GM12872 (cell line): ENCODE data around the gene ESPN.

Source experiments
- TF ChIP-seq, protein P1 (sequence below): IDR thresholded peaks from 3 replicates; pipeline ENCODE4 v1.5.1; 2011; ENCODE audit warnings: low read depth, mild to moderate bottlenecking, low read length, moderate library complexity; ENCODE audit not compliant: insufficient read depth

ESPN gene

DNA sequence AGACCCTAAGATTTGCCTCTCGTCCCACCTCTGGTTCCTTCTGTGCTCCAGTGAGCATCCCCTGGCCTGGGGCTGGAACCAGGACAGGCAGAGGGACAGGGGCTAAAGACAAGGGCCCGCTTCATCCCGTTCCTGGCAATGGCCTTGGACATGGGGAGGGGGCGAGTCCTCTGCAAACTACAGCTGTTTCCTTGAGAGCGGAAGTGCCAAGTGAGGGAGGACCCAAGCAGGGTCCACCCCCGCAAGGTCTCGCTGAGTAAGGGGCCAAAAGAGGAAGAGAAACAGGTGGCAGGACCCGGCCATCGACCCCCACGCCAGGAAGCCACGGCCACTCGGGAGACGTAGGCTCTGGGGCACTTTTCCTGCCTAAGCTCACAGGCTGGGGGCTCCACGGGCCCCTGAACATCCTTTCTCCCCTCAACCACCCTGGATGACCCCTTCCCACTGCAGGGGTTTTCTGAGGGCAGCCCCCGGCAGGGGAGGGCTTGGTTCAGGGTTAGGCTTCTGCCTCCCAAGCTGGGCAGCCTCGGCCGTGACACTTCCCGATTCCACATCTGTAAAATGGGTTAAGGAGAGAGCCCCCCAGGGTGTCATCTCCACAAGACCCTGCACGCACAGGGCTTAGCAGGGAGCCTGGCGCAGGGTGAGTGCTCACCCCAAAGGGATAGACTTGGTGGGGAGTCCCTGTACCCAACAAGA lies 84.8 kb downstream of the ESPN start:
- TF ChIP-seq, protein P1, sequence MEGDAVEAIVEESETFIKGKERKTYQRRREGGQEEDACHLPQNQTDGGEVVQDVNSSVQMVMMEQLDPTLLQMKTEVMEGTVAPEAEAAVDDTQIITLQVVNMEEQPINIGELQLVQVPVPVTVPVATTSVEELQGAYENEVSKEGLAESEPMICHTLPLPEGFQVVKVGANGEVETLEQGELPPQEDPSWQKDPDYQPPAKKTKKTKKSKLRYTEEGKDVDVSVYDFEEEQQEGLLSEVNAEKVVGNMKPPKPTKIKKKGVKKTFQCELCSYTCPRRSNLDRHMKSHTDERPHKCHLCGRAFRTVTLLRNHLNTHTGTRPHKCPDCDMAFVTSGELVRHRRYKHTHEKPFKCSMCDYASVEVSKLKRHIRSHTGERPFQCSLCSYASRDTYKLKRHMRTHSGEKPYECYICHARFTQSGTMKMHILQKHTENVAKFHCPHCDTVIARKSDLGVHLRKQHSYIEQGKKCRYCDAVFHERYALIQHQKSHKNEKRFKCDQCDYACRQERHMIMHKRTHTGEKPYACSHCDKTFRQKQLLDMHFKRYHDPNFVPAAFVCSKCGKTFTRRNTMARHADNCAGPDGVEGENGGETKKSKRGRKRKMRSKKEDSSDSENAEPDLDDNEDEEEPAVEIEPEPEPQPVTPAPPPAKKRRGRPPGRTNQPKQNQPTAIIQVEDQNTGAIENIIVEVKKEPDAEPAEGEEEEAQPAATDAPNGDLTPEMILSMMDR: no peak

DNA sequence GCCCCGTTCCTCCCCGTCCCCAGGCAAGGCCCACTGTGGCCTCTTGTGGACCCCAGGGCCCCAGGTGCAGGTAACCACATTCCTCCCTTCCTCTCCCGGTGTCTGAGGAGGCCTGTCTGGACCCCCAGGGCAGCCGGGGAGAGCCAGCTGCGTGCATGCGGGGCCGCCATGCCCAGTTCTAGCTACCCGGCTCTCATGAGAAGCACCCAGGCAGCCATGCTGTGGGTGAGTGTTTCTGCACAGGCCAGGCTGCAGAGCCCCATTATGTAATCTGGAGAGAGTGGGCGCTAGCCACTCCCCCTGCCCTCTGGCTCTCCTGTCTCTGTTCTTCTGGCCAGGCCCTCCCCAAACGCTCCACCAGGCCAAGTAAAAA lies 85.3 kb downstream of the ESPN start:
- TF ChIP-seq, protein P1: no peak

DNA sequence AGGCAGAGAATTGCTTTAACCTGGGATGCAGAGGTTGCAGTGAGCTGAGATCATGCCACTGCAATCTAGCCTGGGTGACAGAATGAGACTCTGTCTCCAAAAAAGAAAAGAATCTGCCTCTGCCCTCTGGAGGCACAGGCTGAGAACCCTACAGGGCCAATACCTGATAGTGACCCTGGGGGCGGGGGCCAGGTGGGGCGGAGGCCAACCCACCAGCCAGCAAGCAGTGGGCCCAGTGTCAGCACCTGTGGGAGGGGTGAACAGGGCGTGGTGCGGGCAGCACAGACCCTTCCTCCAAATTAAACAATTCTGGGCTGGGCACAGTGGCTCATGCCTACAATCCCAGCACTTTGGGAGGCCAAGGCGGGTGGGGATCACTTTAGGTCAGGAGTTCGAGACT lies 85.9 kb downstream of the ESPN start:
- TF ChIP-seq, protein P1: no peak
